ENCODE data around the gene HDGF.

DNA sequence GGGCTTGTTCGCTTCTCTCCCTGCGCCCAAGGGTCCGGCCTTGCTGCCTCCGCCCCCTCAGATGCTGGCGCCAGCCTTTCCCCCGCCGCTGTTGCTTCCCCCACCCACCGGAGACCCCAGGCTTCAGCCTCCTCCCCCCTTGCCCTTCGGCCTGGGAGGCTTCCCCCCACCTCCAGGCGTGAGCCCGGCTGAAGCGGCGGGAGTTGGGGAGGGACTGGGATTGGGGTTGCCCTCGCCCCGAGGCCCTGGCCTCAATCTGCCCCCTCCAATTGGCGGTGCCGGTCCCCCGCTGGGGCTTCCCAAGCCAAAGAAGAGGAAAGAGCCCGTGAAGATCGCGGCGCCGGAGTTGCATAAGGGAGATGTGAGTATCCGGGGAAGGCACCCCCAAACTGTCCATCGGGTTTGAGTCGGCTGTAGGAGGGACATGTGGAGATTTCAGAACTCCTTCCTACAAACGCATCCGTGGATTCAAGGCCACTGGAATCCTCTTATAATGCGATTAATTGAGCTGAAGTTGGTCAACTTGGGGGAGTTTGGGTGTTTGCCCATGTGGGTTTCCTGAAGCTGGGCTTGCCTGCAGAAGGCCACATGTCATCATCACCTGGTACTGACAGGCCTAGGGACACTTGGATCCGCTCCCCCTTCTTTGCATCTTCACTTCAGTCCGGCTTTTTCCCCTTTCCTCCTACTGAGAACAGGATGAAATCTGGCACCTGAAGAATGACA lies 16.6 kb upstream of the HDGF start:
- TF ChIP-seq POLR2AphosphoS5 (IDR thresholded peaks at IDR 0.05) = no peak
- TF ChIP-seq, protein P1, sequence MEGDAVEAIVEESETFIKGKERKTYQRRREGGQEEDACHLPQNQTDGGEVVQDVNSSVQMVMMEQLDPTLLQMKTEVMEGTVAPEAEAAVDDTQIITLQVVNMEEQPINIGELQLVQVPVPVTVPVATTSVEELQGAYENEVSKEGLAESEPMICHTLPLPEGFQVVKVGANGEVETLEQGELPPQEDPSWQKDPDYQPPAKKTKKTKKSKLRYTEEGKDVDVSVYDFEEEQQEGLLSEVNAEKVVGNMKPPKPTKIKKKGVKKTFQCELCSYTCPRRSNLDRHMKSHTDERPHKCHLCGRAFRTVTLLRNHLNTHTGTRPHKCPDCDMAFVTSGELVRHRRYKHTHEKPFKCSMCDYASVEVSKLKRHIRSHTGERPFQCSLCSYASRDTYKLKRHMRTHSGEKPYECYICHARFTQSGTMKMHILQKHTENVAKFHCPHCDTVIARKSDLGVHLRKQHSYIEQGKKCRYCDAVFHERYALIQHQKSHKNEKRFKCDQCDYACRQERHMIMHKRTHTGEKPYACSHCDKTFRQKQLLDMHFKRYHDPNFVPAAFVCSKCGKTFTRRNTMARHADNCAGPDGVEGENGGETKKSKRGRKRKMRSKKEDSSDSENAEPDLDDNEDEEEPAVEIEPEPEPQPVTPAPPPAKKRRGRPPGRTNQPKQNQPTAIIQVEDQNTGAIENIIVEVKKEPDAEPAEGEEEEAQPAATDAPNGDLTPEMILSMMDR (IDR thresholded peaks at IDR 0.05 in 8 of 11, conservative IDR thresholded peaks at IDR 0.05 in 3 of 11) = no peak
- TF ChIP-seq POLR2A (IDR thresholded peaks at IDR 0.05) = no peak

Data from spleen (tissue), 7 donors.